Measurements from ENCODE around the gene OSBPL10. TPM values are rescaled to one million over a fixed set of nuclear protein-coding genes. Genes with fewer than 3 reads are reported as not detected.
A peak's percentile ranks its signal among the peaks of the same experiment; 100 is the strongest.

Gene OSBPL10
- total RNA-seq, 4 donors from 2014 or later = 18.6 to 33.6 (median 28.8) TPM

- no peak for DNase-seq
- H3K27ac ChIP-seq = no peak overlapping the region
- WGBS, 2 donors = 98 to 99% methylated on average over 3 of the region's 3 CpGs
These were observed 9.5 kb downstream of the OSBPL10 start for GRCh38 chr3:31971607-31972006.

GRCh38 chr3:31968927-31969418, 12.1 kb downstream of the OSBPL10 start:
- H3K27me3 ChIP-seq = no peaks in the 10 kb centered on the region
- TF ChIP-seq CTCF (IDR thresholded peaks at IDR 0.05) (no peak), POLR2A (IDR thresholded peaks at IDR 0.05) (no peak)
- intact Hi-C loops (cut with DNase I) = no loop called here
- no peak for DNase-seq
- H3K27ac ChIP-seq = peak overlapping the region in 2 of 3 donors; percentile 43 to 62
- peaks cover 0 to 20% of the 10 kb centered on the region in 2 donors for H3K4me1 ChIP-seq
- no peaks in the 10 kb centered on the region for H3K36me3 ChIP-seq
- H3K9me3 ChIP-seq = no peaks in the 10 kb centered on the region
- H3K4me3 ChIP-seq (replicated peaks in 1 of 3) = no peak overlapping the region
- WGBS, 2 donors = 82 to 86% methylated on average over 6 of the region's 6 CpGs

More at GRCh38 chr3:31971607-31972006, 9.5 kb downstream of the OSBPL10 start:
- Histone ChIP-seq H3K27me3 (no peaks in the 10 kb centered on the region), H3K9me3 (no peaks in the 10 kb centered on the region), H3K4me3 (replicated peaks in 1 of 3) (no peak overlapping the region), H3K36me3 (no peaks in the 10 kb centered on the region), H3K4me1 (peaks cover 0 to 17% of the 10 kb centered on the region in 2 donors)
- intact Hi-C loops (cut with DNase I) = no loop called here
- TF ChIP-seq POLR2A (IDR thresholded peaks at IDR 0.05) (no peak), CTCF (IDR thresholded peaks at IDR 0.05) (no peak)

GRCh38 chr3:31968369-31968926, 12.6 kb downstream of the OSBPL10 start:
- 61 to 75% methylated on average over 2 of the region's 2 CpGs for WGBS, 2 donors
- intact Hi-C loops (cut with DNase I) = no loop called here
- H3K36me3 ChIP-seq = no peaks in the 10 kb centered on the region
- no peak for DNase-seq
- TF ChIP-seq CTCF (IDR thresholded peaks at IDR 0.05) (no peak), POLR2A (IDR thresholded peaks at IDR 0.05) (no peak)
- H3K27ac ChIP-seq = peak overlapping the region; percentile 3 to 62 (median 43)
- peaks cover 0 to 20% of the 10 kb centered on the region in 2 donors for H3K4me1 ChIP-seq
- no peaks in the 10 kb centered on the region for H3K27me3 ChIP-seq
- no peaks in the 10 kb centered on the region for H3K9me3 ChIP-seq
- H3K4me3 ChIP-seq (replicated peaks in 1 of 3) = no peak overlapping the region

- no peaks in the 10 kb centered on the region for H3K9me3 ChIP-seq
- H3K27ac ChIP-seq = peak overlapping the region in 2 of 3 donors; percentile 21 to 43
- no peaks in the 10 kb centered on the region for H3K36me3 ChIP-seq
- DNase-seq = no peak
- WGBS, 2 donors = 87 to 90% methylated on average over 2 of the region's 2 CpGs
- no peaks in the 10 kb centered on the region for H3K27me3 ChIP-seq
- peaks cover 0 to 20% of the 10 kb centered on the region in 2 donors for H3K4me1 ChIP-seq
- intact Hi-C loops (cut with DNase I) = no loop called here
- no peak overlapping the region for H3K4me3 ChIP-seq (replicated peaks in 1 of 3)
- TF ChIP-seq CTCF (IDR thresholded peaks at IDR 0.05) = no peak
- no peak for TF ChIP-seq POLR2A (IDR thresholded peaks at IDR 0.05)
These were observed 13.5 kb downstream of the OSBPL10 start for GRCh38 chr3:31967592-31967991.

- no peak for DNase-seq
- WGBS, 2 donors = 79 to 85% methylated on average over 4 of the region's 4 CpGs
- H3K36me3 ChIP-seq = no peaks in the 10 kb centered on the region
- TF ChIP-seq CTCF (IDR thresholded peaks at IDR 0.05) (no peak), POLR2A (IDR thresholded peaks at IDR 0.05) (no peak)
- no peaks in the 10 kb centered on the region for H3K9me3 ChIP-seq
- intact Hi-C loops (cut with DNase I) = no loop called here
- peak overlapping the region in 2 of 3 donors; percentile 21 to 43 for H3K27ac ChIP-seq
- no peaks in the 10 kb centered on the region for H3K27me3 ChIP-seq
- no peak overlapping the region for H3K4me3 ChIP-seq (replicated peaks in 1 of 3)
- H3K4me1 ChIP-seq = peaks cover 0 to 20% of the 10 kb centered on the region in 2 donors
These were observed 14.0 kb downstream of the OSBPL10 start for GRCh38 chr3:31966978-31967591.
